ENCODE measurements around the gene HDHD2.
A peak's percentile ranks its signal among the peaks of the same experiment; 100 is the strongest.
"Not testable (repeated sequence)": the region's sequence is repeated elsewhere in the genome, so short reads cannot be mapped to it uniquely, and the experiment has no call there.

Gene HDHD2, protein sequence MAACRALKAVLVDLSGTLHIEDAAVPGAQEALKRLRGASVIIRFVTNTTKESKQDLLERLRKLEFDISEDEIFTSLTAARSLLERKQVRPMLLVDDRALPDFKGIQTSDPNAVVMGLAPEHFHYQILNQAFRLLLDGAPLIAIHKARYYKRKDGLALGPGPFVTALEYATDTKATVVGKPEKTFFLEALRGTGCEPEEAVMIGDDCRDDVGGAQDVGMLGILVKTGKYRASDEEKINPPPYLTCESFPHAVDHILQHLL

DNA sequence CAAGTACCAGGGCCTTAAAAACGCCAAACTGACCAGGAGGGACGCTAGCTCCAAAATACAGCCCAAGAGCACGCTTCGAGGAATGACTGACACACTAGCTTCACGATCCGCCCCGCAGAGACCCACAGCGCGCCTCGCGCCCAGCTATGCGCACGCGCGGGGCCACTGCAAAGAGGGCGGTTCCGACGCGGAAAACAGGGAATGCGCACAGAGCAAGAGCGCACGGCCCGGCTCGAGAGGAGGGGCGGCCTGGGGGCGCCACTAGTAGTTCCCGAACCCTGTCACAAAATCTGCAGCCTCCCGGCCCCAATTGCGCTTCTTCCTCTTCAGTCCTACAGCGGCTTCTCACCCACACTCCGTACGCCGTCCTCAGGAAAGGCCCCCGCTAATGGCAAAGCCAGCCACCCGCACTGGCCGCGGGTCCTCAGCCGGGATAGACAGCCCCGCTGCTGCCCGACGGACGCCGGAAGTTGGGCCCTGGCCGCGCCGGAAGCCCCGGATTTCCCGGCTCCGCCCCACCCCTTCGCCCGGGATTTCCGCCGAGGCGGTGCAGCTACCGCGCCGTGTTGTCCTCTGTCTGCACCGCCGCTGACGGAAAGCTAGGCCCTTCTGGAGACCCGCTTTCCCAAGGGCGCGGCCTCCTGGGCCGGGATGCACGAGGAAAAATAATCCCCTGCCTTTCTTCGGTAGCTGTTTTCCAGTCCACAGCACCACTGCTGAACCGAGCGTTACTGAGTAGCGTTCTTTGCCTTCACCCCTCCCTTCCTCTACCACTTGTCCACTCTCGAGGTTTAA is at the start of gene HDHD2:
HDHD2 (minus strand) TSS at position 472 of the 795 bp plus-strand sequence. CDS start 14,061 bp downstream, outside the sequence.
- peak; percentile 44 for DNase-seq

DNA sequence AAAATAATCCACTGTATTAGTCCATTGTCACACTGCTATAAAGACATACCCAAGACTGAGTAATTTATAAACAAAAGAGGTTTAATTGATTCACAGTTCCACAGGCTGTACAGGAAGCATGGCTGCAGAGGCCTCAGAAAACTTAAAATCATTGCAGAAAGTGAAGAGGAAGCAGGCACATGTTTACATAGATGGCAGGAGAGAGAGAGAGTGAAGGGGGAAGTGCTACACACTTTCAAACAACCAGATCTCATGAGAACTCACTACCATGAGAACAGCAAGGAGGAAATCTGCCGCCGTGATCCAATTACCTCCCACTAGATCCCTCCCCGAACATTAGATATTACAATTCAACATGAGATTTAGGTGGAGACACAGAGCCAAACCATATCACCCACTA is 45.7 kb upstream of the HDHD2 start:
- not testable (repeated sequence) for DNase-seq

DNA sequence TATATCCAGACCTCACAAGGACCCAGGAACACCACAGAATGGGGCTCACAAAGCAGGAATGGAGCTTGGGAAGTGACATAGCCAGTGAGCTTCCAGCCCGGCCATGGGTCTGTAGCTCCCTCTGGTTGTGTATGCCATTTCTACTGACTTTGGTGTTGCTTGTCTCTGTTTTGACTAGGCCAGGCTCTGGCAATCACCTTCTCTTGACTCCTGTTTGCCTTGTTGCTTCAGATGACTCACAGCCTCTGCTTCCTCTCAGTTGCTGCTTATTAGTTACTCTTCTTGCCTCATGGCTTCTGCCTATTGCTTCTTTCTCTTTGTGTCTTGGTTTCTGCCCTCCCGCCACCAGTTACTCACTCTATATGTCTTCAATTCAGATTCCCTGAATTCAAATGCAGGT is 41.7 kb upstream of the HDHD2 start:
- no peak for DNase-seq

DNA sequence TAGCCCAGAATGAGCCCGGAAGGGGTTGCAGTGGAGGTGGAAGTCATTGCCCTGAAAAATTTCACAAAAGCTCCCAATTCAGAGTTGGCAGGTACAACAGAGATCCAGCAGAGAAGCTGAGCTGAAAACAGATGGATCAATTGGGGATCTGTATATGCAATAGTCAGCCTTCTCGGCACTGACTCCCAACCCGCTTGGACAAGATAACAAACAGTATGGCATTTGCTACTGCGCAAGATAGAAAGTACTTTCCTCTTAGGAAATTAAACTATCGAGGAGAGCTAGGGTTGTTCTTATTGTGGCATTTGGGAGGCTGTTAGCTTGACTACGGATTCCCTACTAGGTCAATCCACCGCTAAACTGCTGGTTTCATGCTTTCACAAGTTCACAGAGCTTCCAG is 37.4 kb upstream of the HDHD2 start:
- no peak for DNase-seq

DNA sequence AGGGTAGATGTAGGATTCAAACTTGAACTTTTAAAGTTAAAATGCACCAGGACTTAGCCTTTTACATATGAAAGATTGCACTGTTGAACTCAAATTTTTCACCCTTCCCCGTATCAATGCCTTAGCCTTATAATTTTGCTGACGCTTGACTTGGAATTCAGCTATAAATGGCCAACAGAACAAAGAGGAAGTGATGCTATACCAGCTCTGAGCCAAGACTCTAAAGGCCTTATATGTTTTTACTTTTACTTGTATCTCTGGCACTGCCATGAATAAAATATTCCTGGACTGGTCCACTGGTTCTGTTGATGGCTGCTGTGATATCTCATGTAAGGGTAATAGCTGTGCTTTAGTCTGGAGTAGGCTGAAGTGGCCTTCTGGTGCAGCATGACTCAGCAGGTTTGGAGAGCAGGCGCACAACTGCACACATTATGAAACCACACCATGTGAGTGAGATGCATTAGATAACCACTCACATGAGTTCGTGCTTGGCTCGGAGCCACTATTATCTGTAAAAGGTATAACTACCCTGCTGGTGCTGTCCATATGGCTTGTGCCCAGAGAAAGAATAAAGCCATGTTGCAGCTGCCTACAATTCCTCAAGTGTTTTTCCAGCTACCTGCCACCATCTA is 34.2 kb upstream of the HDHD2 start:
- DNase-seq, result no peak

DNA sequence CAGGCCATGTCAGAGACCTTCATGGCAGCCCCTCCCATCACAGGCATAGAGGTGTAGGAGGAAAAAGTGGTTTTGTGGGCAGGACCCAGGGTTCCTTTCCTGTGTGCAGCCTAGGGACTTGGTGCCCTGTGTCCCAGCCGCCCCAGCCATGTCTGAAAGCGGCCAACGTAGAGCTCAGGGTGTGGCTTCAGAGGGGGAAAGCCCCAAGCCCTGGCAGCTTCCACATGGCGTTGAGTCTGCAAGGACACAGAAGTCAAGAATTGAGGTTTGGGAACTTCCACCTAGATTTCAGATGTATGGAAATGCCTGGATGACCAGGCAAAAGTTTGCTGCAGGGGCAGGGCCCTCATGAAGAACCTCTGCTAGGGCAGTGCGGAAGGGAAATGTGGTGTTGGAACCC is 31.9 kb upstream of the HDHD2 start:
- not testable (repeated sequence) for DNase-seq

DNA sequence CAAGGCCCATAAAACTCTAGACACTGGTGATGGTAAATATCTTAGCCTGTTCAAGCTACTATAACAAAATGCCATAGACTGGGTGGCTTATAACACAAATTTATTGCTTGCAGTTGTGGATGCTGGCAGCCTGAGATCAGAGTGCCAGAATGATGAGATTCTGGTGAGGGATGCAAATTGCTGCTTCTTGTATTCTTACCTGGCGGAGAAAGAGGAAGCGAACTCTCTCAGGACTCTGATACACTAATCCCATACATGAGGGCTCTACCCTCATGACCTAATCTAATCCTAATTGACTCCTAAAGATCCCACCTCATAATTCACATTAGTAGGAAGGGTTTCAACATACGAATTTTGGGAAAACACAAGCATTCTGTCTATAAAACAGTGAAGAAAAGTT is 30.5 kb upstream of the HDHD2 start:
- no peak for DNase-seq

DNA sequence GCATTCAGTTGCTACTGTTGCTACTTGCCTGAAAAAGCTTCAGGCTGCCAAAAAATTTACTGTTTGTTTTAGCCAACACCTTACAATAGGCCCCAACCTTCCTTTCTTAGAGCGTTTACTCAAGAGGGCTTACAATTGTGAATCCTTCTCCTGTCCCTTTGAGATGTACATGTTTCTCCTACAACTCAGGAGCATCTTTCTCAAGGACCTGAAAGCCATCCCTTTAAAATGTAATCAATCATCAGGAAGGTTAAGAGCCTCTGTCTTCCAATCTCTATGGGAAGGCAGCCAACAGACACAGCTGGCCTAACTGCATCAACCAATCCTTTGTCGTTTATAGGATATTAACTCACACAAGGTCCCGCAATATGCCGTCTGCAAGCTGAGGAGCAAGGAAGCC is 29.2 kb upstream of the HDHD2 start:
- peak; percentile 7 for DNase-seq

DNA sequence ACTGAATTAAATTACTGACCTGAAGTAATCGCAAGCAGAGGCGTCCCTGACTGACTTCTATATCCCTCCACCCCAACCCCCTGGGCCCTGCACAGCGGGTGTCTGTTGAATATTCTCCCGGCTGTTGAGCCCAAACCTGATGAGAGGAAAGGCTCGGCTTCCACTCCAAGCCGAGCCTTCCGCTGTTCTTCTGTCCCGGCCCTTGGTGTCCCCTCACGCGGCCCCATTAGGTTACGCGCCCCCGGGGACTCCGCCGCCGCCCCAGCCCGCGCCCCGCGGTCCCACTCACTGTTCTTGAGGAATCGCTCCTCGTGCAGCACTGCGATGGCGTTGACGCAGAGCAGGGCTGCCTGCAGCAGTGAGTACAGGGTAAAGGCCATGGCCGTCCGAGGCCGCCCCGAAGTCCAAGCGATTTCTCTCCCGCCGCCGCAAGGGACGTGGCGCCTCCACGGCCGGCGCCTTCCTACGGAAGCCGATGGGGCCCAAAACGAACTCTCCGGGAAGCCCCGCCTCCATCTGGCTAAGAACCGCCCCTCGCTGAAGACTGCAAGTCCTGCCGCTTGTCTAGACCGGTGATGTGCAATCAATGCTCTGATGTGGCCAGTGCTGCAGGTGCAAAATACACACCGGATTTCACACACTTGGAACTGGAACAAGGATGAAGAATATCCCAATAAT is 25.7 kb upstream of the HDHD2 start, which contains the start of gene IER3IP1:
IER3IP1 (minus strand) TSS at position 467 of the 678 bp plus-strand sequence; CDS start at position 380, 87 bp downstream.
- DNase-seq, result peak; percentile 74

DNA sequence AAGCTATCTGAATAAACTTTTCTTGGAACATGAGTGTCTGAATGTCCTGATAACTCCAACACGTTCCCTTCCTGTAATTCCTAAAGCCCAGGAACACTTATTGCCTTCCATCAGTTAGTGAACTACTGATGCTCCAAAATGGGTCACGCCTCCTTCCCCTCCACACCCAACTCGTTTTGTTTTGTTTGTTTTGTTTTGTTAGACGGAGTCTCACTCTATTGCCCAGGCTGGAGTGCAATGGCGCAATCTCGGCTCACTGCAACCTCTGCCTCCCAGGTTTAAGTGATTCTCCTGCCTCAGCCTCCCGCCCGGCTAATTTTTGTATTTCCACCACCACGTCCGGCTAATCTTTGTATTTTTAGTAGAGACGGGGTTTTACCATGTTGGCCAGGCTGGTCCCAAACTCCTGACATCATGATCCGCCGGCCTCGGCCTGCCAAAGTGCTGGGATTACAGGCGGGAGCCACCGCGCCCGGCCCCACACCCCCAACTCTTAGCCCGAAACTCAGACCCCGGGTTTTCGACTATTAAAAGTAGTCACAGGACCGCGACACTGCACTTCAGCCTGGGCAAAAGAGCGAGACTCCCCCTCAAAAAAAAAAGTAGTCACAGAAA is 25.1 kb upstream of the HDHD2 start:
- DNase-seq, result no peak

DNA sequence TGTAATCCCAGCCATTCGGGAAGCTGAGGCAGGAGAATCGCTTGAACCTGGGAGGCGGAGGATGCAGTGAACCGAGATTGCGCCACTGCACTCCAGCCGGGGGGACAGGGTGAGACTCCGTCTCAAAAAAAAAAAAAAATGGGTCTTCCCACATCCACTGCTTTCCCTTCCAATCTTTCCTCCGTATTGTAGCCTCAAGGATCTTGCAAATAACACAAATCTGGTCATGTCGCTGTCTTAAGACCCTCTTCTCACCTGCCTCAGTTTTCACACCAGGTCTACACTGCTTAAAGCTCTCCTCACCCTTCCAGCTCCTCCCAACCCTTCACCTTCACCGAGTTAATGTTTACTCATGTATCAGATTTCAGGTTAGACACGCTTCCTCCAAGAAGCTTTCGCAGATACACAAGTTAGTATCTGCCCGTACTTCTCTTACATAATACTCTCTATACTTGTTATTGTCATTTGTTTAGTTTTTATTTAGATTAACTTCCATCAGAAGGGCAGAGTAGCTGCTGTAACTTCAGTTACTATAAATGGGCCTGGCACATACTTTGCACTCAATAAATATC is 24.3 kb upstream of the HDHD2 start:
- DNase-seq, result no peak

DNA sequence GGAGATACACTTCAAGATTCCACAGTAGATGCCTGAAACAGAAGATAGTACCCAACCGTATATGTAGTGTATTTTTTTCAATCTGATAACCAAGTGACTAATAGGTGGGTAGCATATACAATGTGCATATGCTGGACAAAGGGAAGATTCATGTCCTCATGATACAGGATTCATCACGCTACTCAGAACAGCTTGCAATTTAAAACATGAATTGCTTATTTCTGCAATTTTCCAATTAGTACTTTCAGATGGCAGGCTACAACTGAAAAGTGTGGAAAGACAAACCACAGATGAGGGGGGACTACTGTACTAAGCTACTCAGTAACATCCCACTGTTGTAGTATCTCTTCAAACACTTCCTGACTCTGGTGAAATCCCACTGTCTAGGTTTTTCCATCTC is 22.2 kb upstream of the HDHD2 start:
- no peak for DNase-seq

DNA sequence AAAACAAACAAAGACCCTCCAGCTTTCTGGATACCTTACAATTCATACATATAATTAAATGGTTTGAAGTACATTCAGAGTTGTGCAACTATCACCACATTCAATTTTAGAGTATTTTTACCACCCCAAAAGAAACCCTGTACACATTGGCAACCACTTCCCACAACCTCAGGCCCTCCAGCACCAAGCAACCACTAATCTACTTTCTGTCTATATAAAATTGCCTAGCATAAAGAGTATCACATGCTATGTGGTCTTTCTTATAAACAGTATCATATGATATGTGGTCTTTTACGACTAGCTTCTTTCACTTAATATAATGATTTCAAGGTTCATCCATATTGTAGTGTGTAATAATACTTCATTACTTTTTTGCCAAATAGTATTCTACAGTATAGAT is 18.6 kb upstream of the HDHD2 start:
- DNase-seq, result no peak

DNA sequence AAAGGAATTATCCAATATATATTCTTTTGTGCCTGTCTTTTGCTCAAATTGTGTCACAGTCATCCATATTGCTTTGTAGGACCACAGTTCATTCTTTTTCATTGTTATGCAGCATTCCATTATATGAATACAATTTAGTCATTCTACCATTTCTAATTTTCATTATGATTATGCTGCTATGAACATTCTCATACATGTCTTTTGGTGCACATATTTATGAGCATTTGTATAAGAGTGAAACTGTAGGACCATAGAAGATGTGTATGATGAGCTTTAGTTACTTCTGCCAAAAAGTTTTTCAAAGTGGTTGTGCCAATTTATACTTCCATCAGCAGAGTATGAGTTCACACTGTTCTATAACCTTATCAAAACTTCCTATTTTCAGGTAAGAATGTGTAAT is 18.2 kb upstream of the HDHD2 start:
- DNase-seq, result no peak

DNA sequence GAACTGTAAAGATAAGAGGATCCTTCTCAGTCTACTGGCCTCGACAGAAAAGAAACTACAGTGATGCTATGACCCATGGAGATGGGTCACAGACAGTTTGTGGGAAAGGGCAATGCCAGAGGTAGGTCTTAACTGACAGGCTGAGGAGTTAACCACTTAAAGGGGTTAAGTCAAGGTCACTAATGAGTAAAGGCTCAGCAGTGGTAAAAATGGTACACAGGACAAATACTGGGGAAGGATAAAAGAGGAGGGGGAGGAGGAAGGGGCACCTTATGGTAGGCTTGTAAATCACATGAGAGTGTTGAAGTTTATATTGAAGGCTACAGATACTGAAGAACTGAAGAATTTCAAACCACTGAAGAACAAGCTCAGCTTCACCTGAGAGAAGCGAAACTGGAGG is 16.0 kb upstream of the HDHD2 start:
- no peak for DNase-seq

DNA sequence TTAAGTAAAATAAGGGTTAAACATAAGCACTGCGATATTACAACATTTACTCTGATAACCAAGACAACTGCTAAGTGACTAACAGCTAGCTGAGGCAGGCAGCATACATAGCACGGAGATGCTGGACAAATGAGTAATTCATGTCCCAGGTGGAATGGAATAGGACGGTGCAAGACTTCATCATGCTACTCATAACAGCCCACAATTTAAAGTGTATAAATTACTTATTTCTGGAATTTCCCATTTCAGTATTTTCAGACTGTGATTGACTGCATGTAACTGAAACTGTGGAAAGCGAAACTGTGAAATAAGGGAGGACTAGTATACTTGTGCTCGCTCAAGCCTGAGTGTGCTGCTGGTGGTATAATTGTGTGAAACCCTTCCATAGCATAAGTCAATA is 12.9 kb upstream of the HDHD2 start:
- no peak for DNase-seq

DNA sequence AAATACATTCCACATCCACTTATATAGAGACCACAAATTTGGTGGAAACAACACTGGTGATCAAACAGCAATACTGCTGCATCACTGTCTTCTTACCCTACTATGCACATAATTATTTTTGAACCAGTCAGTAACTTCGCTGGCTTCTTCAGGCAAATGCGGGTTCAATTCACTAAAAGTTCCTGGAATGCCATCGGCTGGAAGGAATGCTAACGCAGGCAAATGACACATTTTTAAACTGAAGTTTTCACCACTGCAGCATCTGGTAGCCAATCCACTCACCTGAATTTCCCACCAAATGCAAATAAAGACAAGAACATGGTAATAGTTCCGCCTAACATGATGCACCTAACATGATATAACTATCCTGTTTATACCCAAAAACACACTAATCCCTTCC is 10.0 kb upstream of the HDHD2 start:
- no peak for DNase-seq

DNA sequence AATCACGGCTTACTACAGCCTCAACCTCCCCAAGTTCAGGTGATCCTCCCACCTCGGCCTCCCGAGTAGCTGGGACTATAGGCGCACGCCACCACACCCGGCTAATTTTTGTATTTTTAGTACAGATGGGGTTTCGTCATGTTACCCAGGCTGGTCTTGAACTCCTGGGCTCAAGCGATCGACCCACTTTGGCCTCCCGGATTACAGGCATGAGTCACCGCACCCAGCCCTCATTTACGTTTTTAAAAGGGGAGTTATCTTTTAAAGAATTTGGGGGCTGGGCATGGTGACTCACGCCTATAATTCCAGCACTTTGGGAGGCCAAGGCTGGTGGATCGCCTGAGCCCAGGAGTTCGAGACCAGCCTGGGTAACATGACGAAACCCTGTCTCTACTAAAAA is 8.1 kb upstream of the HDHD2 start:
- not testable (repeated sequence) for DNase-seq

DNA sequence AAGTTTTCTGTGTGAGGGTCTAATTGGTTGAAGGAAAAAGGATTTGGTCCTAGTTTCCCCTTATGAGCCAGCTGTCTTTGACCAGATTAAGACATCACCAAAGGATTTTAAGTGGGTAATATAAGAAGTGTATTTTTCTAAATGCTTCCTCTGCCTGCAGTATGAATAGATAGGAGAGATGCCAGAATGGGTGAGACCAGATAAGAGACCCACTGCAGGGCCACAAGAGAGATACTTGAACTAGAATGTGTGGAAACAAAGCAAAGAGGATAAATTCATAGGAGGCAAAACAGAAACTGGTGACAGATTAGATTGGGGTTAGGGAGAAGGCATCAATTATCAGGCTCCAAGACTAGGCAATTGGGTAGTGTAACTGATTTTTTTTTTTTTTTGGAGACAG is 1.1 kb upstream of the HDHD2 start:
- no peak for DNase-seq

DNA sequence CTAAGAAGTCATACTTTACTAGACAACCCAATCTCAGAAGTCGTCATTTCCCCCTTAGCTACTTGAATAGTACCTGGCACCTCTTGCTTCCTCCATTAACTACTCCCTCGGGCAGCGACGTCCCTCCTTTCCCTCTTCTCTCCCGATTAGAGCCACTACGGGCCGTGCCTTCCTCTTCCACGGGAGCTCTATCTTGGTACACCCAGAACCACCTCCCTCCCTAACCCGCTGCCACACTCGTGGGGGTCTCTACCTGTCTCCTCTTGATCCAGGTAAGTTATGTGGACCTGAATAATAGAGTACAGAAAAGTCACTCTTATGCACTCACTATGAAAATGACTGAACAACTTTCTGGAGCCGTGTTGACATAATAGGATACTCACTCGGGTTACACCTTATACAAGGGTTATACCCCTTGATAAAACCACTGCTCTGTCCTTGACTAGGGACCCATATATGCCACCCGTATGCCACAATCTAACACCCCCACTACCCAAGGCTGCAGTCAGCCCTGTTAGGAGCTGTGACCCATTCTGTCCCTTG is 595 bp upstream of the HDHD2 start:
- no peak for DNase-seq

DNA sequence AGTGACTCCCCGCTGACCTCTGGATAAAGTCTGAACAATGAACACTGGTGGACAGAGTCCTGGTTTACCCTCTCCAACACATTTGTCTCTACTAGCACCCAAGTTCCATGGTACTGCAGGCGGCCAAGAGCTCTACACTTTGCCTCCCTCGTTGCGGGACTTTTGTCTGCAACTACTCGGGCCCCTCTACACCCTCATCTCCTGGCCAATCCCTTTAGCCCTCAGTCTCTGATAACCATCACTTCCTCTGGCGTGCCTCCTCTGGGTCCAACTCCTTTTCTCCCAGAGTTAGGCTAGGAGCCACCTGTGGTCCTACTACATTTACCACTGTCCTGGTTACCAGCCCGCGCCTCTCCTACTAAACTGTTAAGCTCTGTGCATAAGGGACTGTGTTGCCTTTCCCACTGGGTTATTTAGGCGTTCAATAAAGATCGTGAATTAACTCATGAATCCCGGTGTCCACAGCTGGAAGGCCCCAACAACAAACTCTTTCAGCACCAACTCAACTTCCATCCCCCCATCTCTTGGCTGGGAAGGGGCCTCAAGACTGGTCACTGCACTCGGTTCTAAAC is 757 bp downstream of the HDHD2 start:
- DNase-seq, result no peak

DNA sequence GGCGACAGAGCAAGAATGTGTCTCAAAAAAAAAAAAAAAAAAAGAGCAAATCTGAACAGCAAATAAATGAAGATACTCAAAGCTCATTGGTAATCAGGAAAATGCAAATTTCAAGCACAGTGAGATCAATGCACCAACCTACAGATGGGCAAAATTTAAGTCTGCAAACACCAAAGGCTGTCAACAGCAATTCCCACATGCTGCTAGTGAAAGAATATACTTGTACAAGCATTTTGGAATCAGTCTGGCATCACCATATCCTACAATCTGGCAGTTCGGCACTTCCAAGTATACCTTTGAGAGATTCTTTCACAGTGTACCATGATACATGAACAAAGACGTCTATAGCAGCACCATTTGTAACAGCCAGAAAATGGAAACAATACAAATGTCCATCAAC is 4.1 kb downstream of the HDHD2 start:
- DNase-seq, result no peak
